Cardiac muscle cell (in vitro differentiated cells and primary cell): ENCODE results near the gene PRPF31. TPM values are rescaled to one million over a fixed set of nuclear protein-coding genes. Genes with fewer than 3 reads are reported as not detected.

Source experiments
- DNase-seq, 2 donors: peaks; one replicate each; pipeline versions ENCODE4 v3.0.0 to v3.0.0-alpha.2; 2010 to 2017; ENCODE audit warnings: low read depth in 1 of 2, low spot score in 1 of 2
- H3K27ac ChIP-seq: fragments of 200-600 bp; sonication (generic); 2 replicates; pipeline ENCODE4 v1.5.1; 2016
- H3K27me3 ChIP-seq: fragments of 200-600 bp; sonication (generic); 2 replicates; pipeline ENCODE4 v1.6.0; 2016; ENCODE audit warnings: control low read depth
- H3K36me3 ChIP-seq: fragments of 200-600 bp; sonication (generic); 2 replicates; pipeline ENCODE4 v1.5.1; 2016; ENCODE audit warnings: control low read depth
- H3K4me1 ChIP-seq: fragments of 200-600 bp; sonication (generic); 2 replicates; pipeline ENCODE4 v1.8.1; 2017; ENCODE audit warnings: low read depth, mild to moderate bottlenecking, mixed run types
- H3K4me3 ChIP-seq: fragments of 200-600 bp; sonication (generic); 2 replicates; pipeline ENCODE4 v1.5.1; 2016; ENCODE audit warnings: mild to moderate bottlenecking
- H3K9me3 ChIP-seq: fragments of 200-600 bp; sonication (generic); 2 replicates; pipeline ENCODE4 v1.5.1; 2017; ENCODE audit warnings: low read depth, mild to moderate bottlenecking, control low read depth
- polyA plus RNA-seq: library from polyadenylated mRNA; unstranded; fragments of >200 nt; fragmentation: Nextera tagmentation; extraction: Ambion mirVana; gene quantifications from 2 replicates; pipeline ENCODE4 v1.2.1, GENCODE V29; 2016
- total RNA-seq: library from RNA; depleted of rRNA; stranded (reverse); fragments of >200 nt; gene quantifications from 2 replicates; pipeline ENCODE4 v1.2.3, GENCODE V29; 2016
- TF ChIP-seq, protein P1 (sequence below): IDR thresholded peaks from 2 replicates; pipeline ENCODE4 v1.5.1; 2012; ENCODE audit warnings: low read depth, mild to moderate bottlenecking, low read length

The PRPF31 gene
- total and polyA plus RNA-seq, 2 experiments from 2014 or later: 73.9 to 113 TPM

DNA sequence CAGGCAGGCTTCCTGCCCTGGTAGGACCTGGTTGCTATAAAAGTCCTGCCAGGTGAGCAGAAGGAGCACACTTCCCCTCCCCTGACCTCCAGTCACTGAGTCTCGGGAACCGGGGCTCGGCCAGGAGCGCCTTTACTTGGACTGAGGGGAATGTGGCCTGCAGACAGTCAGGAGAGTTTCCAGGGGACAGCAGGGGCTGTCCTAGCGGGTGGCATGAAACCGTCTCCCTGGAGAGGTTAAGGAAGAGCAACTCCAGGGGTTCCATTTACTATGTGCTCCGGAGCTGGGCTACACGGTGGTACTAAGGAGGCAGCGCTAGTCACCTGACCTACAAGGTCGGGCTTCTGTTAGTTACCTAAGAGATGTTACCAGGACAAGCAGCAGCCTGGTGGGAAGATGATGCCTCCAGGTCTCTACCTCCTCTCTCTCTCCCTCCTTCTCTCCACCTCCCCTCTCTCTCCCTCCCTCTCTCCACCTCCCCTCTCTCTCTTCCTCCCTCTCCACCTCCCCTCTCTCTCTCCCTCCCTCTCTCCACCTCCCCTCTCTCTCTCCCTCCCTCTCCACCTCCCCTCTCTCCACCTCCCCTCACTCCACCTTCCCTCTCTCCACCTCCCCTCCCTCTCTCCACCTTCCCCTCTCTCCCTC is 17.9 kb downstream of the PRPF31 start:
- no peak overlapping the region for H3K4me3 ChIP-seq
- no peaks in the 10 kb centered on the region for H3K27me3 ChIP-seq
- peak in 1 of 2 donors; percentile 78 for DNase-seq
- no peaks in the 10 kb centered on the region for H3K9me3 ChIP-seq
- no peaks in the 10 kb centered on the region for H3K4me1 ChIP-seq
- peaks cover 3% of the 10 kb centered on the region for H3K36me3 ChIP-seq
- TF ChIP-seq, protein P1, sequence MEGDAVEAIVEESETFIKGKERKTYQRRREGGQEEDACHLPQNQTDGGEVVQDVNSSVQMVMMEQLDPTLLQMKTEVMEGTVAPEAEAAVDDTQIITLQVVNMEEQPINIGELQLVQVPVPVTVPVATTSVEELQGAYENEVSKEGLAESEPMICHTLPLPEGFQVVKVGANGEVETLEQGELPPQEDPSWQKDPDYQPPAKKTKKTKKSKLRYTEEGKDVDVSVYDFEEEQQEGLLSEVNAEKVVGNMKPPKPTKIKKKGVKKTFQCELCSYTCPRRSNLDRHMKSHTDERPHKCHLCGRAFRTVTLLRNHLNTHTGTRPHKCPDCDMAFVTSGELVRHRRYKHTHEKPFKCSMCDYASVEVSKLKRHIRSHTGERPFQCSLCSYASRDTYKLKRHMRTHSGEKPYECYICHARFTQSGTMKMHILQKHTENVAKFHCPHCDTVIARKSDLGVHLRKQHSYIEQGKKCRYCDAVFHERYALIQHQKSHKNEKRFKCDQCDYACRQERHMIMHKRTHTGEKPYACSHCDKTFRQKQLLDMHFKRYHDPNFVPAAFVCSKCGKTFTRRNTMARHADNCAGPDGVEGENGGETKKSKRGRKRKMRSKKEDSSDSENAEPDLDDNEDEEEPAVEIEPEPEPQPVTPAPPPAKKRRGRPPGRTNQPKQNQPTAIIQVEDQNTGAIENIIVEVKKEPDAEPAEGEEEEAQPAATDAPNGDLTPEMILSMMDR: no peak
- no peak overlapping the region for H3K27ac ChIP-seq

DNA sequence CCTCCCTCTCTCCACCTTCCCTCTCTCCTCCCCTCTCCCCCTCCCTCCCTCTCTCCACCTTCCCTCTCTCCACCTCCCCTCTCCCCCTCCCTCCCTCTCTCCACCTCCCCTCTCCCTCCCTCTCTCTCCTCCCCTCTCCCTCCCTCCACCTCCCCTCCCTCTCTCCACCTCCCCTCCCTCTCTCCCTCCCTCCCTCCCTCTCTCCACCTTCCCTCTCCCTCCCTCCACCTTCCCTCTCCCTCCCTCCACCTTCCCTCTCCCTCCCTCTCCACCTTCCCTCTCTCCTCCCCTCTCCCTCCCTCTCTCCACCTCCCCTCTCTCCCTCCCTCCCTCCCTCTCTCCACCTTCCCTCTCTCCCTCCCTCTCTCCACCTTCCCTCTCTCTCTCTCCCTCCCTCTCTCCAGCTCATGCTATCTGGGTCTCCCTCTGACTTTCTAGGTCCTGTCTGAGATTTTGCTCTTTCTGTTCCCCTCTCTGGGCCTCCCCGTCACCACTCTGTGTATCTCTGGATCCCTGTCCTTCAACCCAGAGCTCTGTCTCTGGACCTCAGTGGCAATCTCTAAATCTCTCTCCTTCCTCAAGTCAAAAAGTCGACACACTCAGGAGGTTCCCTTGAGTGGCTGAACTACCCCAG is 18.5 kb downstream of the PRPF31 start:
- no peaks in the 10 kb centered on the region for H3K4me1 ChIP-seq
- H3K27ac ChIP-seq: no peak overlapping the region
- TF ChIP-seq, protein P1: no peak
- peaks cover 3% of the 10 kb centered on the region for H3K36me3 ChIP-seq
- no peak overlapping the region for H3K4me3 ChIP-seq
- H3K27me3 ChIP-seq: no peaks in the 10 kb centered on the region
- peak in 1 of 2 donors; percentile 52 for DNase-seq
- H3K9me3 ChIP-seq: no peaks in the 10 kb centered on the region

DNA sequence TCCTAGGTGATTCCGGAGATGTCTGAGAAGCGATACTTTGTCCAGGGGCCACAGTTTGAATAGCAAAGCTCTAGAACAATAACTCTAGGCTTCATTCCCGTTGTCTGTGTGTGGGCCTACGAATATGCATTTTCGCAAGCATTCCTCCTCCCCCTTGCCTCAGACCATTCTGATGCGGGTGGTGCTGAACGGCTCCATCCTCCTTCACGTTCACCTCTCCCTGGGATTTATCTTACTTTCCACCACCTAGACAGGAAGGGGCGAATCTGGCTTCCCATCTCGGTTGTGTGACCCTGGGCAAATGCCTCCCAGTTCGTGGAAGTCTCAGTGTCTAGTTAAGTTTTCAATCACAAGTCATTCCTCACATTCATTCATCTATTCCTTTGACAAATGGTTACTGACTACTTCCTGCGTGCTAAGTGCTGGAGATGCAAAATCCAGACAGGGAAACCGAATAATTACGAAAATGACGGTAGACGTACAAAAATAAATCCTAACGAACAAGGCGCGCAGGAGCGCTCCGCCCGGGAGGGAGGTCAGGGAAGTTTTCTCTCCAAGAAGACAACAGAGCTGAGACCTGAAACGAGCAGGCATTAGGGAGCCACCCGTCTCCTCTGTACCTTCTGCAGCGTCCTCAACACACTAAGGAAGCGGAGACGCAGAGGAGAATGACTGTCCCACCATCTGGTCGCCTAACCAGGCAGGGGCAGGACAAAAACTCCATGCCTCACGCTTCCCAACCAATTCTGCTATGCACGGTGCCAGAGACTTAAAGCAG is 20.7 kb downstream of the PRPF31 start:
- no peak for DNase-seq
- TF ChIP-seq, protein P1: no peak
- H3K4me1 ChIP-seq: no peaks in the 10 kb centered on the region
- H3K9me3 ChIP-seq: no peaks in the 10 kb centered on the region
- no peaks in the 10 kb centered on the region for H3K27me3 ChIP-seq
- H3K36me3 ChIP-seq: no peaks in the 10 kb centered on the region
- peak overlapping the region; percentile 46 for H3K4me3 ChIP-seq
- peak overlapping the region; percentile 85 for H3K27ac ChIP-seq

DNA sequence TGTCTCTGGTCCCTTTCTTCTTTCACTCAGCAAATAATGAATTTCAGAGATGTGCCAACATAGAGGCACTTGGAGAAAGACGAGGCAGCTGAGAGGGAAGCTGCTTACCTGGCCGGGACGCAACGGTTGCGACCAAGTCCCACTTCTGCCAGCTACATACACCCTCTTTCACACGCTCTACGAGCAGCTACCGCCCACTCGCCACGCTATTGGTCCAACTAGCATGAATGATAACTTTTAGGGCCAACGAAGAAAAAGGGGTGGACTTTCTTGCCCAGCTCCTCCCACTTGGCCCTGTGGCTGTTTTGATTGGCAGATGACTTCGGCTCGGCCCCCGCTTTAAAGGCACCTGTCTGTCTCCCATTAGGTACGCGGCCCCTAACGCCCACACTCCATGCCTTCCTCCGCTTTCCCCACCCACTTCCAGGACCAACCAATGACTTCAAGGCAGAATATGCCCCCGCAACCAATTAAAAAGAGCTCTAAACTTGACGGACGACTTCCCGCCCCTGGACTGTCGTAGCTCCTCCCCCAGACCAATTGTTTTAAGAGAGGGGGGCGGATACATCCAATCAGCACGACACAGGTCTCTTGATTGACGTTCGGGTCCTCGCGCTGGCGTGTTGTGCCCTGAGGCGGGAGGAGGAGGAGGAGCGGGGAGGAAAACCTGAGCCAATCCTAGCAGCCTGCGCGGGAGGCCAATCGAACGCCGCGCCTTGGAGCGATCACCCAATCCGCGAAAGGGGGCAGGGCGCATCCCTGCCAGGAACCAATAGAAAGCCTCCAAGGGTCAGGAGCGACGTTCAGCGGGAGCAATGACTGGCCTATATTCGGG is 21.5 kb downstream of the PRPF31 start:
- H3K9me3 ChIP-seq: no peaks in the 10 kb centered on the region
- H3K27ac ChIP-seq: peak overlapping the region; percentile 97
- H3K4me1 ChIP-seq: no peaks in the 10 kb centered on the region
- peak; percentile 100 for DNase-seq
- no peaks in the 10 kb centered on the region for H3K27me3 ChIP-seq
- TF ChIP-seq, protein P1: no peak
- peak overlapping the region; percentile 76 for H3K4me3 ChIP-seq
- no peaks in the 10 kb centered on the region for H3K36me3 ChIP-seq

DNA sequence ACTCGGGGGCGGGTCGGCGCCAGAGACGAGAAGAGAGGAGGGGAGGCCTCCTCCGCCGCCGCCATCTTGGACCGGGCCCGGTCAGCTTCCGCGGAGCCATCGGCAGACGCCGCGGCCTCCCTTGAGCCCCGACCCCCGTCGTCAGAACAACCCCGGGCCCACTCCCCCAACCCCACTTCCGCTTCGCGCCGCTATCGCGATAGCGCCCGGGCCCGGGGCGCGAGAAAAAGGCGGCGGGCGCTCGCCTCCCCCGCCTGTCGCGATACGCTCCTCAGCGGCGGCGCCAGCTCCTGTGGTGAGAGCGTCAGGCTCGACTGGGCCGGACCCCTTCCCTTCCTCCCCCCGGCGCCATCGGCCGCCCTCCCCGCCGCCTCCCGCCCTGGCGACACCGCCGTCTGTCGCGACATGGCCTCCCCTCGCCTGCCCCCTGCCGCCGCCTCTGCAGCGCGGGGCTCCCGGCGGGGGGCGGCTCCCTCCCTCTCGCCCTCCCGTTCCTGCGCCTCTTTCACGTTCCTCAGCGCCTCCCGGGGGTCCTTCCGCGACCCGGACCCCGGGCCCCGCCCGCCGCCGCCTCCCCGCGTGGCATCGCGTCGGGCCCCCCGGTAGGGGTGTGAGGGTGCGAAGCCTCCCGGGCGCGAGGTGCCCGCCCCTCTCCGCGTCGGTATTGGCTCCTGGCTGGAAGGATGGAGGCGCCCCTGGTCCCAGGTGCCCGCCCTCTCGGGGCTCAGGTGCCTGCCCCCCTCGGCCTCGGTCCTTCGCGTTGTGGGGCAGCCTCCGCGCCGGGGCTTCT is 22.3 kb downstream of the PRPF31 start, which contains the start of gene CNOT3:
Gene CNOT3, plus strand, starts transcription at position 64 of the 790 bp plus-strand sequence. CDS start 5,217 bp downstream, outside the sequence.
- TF ChIP-seq, protein P1: no peak
- peaks cover 5% of the 10 kb centered on the region for H3K36me3 ChIP-seq
- H3K4me3 ChIP-seq: peak within 1 kb of the TSS; percentile 76
- H3K27ac ChIP-seq: peak within 1 kb of the TSS; percentile 97
- DNase-seq: peak in 1 of 2 donors; percentile 31
- no peaks in the 10 kb centered on the region for H3K27me3 ChIP-seq
- H3K4me1 ChIP-seq: no peaks in the 10 kb centered on the region
- H3K9me3 ChIP-seq: no peaks in the 10 kb centered on the region
